Measurements from ENCODE around the gene KCNN2. TPM values are rescaled to one million over a fixed set of nuclear protein-coding genes. Genes with fewer than 3 reads are reported as not detected.

Gene KCNN2
- total and polyA plus RNA-seq, 2 donors (not counting 3 experiments of a cell fraction or from before 2014, with no cell fraction given): 0.32 to 1.9 TPM

- POLR2A ChIA-PET: no interaction called here
- CTCF ChIA-PET: no interaction called here
- Histone ChIP-seq H3K27me3 (ENCODE audit: control insufficient read depth in 2 of 2, insufficient read depth in 2 of 2, low read length in 2 of 2) (no peaks in the 10 kb centered on the region), H3K4me2 (ENCODE audit: insufficient read depth, low read length) (no peak overlapping the region), H2AFZ (ENCODE audit: low read depth, low read length) (no peak overlapping the region), H3K27ac (ENCODE audit: insufficient read depth, low read depth, low read length) (no peak overlapping the region), H3K9ac (replicated peaks; ENCODE audit: extremely low read depth, insufficient read depth, low read length) (no peak overlapping the region), H3K79me2 (ENCODE audit: control insufficient read depth, insufficient read depth, low read length) (no peaks in the 10 kb centered on the region), H3K4me3 (replicated peaks in 1 of 3; ENCODE audit: insufficient read depth in 1 of 3, low read depth in 1 of 3, low read length in 3 of 3) (no peak overlapping the region), H3K4me1 (ENCODE audit: control insufficient read depth, extremely low read depth, insufficient read depth, low read length) (no peaks in the 10 kb centered on the region), H3K9me1 (replicated peaks; ENCODE audit: control insufficient read depth, extremely low read depth, insufficient read depth, low read length) (no peaks in the 10 kb centered on the region), H3K9me3 (replicated peaks; ENCODE audit: control insufficient read depth, insufficient read depth, low read length) (peaks cover 1% of the 10 kb centered on the region), H3K36me3 (ENCODE audit: control insufficient read depth in 2 of 2, extremely low read depth in 1 of 2, insufficient read depth in 2 of 2, low read length in 2 of 2) (no peaks in the 10 kb centered on the region), H4K20me1 (replicated peaks; ENCODE audit: control insufficient read depth, extremely low read depth, insufficient read depth, low read length) (no peaks in the 10 kb centered on the region)
- dilution Hi-C loops (cut with MboI; ENCODE audit: extremely low pct_ligation_motif_present, low sequenced_read_pairs): no loop called here
- TF ChIP-seq GATA2 (IDR thresholded peaks at IDR 0.05; ENCODE audit: insufficient read depth, insufficient read length, low read depth, low read length): no peak
- no peak for TF ChIP-seq POLR2AphosphoS5 (IDR thresholded peaks at IDR 0.05; ENCODE audit: insufficient read depth, low read depth, low read length)
- TF ChIP-seq EZH2 (IDR thresholded peaks at IDR 0.05; ENCODE audit: borderline replicate concordance, low read depth, low read length, severe bottlenecking): no peak
- TF ChIP-seq, protein P1, sequence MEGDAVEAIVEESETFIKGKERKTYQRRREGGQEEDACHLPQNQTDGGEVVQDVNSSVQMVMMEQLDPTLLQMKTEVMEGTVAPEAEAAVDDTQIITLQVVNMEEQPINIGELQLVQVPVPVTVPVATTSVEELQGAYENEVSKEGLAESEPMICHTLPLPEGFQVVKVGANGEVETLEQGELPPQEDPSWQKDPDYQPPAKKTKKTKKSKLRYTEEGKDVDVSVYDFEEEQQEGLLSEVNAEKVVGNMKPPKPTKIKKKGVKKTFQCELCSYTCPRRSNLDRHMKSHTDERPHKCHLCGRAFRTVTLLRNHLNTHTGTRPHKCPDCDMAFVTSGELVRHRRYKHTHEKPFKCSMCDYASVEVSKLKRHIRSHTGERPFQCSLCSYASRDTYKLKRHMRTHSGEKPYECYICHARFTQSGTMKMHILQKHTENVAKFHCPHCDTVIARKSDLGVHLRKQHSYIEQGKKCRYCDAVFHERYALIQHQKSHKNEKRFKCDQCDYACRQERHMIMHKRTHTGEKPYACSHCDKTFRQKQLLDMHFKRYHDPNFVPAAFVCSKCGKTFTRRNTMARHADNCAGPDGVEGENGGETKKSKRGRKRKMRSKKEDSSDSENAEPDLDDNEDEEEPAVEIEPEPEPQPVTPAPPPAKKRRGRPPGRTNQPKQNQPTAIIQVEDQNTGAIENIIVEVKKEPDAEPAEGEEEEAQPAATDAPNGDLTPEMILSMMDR (IDR thresholded peaks at IDR 0.05; ENCODE audit: extremely low read depth in 1 of 2, insufficient read depth in 1 of 2, low read depth in 1 of 2, low read length in 2 of 2): no peak
- no peak for TF ChIP-seq JUN (IDR thresholded peaks at IDR 0.05; ENCODE audit: borderline replicate concordance, insufficient read depth, insufficient read length, low read depth)
- BruUV-seq (replicated peaks): no TSS peak
- DNase-seq (ENCODE audit: low read depth, low spot score) (no peak), FAIRE-seq (no peak)
- intact Hi-C loops (cut with micrococcal nuclease): no loop called here
Observed at GRCh38 chr5:114524221-114524620, 162.4 kb downstream of the KCNN2 start.

DNA sequence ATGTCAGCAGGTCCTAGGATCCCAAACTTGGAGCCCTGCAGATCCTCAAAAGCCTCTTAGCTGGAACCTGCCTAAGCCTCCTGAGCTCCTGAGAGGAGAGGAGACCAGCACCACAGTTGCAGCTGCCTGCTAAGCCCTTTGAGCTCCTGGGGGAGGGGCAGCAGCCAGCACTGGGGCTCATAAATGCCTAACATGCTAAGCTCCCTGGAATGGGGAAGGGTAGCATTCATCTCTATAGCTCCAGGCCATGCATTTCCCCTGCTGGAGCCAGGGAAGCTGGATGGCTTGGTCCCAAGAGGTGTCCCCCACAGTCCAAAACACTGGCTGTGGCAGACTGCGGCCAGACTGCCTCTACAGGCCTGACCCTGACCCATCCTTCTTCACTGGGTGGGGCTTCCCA is 182.7 kb downstream of the KCNN2 start:
- ChIA-PET CTCF (no interaction called here), POLR2A (no interaction called here)
- no peaks in the 10 kb centered on the region for H3K4me1 ChIP-seq (ENCODE audit: control insufficient read depth, extremely low read depth, insufficient read depth, low read length)
- H3K9me1 ChIP-seq (replicated peaks; ENCODE audit: control insufficient read depth, extremely low read depth, insufficient read depth, low read length): no peaks in the 10 kb centered on the region
- TF ChIP-seq JUN (IDR thresholded peaks at IDR 0.05; ENCODE audit: borderline replicate concordance, insufficient read depth, insufficient read length, low read depth): no peak
- no peak overlapping the region for H3K4me2 ChIP-seq (ENCODE audit: insufficient read depth, low read length)
- H3K4me3 ChIP-seq (replicated peaks in 1 of 3; ENCODE audit: insufficient read depth in 1 of 3, low read depth in 1 of 3, low read length in 3 of 3): no peak overlapping the region
- intact Hi-C loops (cut with micrococcal nuclease): no loop called here
- no peak for DNase-seq (ENCODE audit: low read depth, low spot score)
- peaks cover 2% of the 10 kb centered on the region for H3K9me3 ChIP-seq (replicated peaks; ENCODE audit: control insufficient read depth, insufficient read depth, low read length)
- dilution Hi-C loops (cut with MboI; ENCODE audit: extremely low pct_ligation_motif_present, low sequenced_read_pairs): no loop called here
- no peaks in the 10 kb centered on the region for H4K20me1 ChIP-seq (replicated peaks; ENCODE audit: control insufficient read depth, extremely low read depth, insufficient read depth, low read length)
- no peak for FAIRE-seq
- H2AFZ ChIP-seq (ENCODE audit: low read depth, low read length): no peak overlapping the region
- no peak overlapping the region for H3K27ac ChIP-seq (ENCODE audit: insufficient read depth, low read depth, low read length)
- no TSS peak for BruUV-seq (replicated peaks)
- no peaks in the 10 kb centered on the region for H3K27me3 ChIP-seq (ENCODE audit: control insufficient read depth in 2 of 2, insufficient read depth in 2 of 2, low read length in 2 of 2)
- H3K9ac ChIP-seq (replicated peaks; ENCODE audit: extremely low read depth, insufficient read depth, low read length): no peak overlapping the region
- H3K79me2 ChIP-seq (ENCODE audit: control insufficient read depth, insufficient read depth, low read length): no peaks in the 10 kb centered on the region
- no peaks in the 10 kb centered on the region for H3K36me3 ChIP-seq (ENCODE audit: control insufficient read depth in 2 of 2, extremely low read depth in 1 of 2, insufficient read depth in 2 of 2, low read length in 2 of 2)

Measured in endothelial cell of umbilical vein (primary cell).